Mucosa of stomach (tissue), 1 donor: Measurements from ENCODE around the gene CELA1.
"Not testable (repeated sequence)": the region's sequence is repeated elsewhere in the genome, so short reads cannot be mapped to it uniquely, and the experiment has no call there.

Source experiments
- H3K27me3 ChIP-seq: one replicate; pipeline ENCODE4 v1.7.0; 2013; ENCODE audit warnings: mild to moderate bottlenecking, low read length; ENCODE audit not compliant: control insufficient read depth, insufficient read depth
- H3K36me3 ChIP-seq: one replicate; pipeline ENCODE4 v1.7.0; 2013; ENCODE audit warnings: low read length; ENCODE audit not compliant: control insufficient read depth, insufficient read depth
- H3K4me1 ChIP-seq: one replicate; pipeline ENCODE4 v1.7.0; 2013; ENCODE audit warnings: mild to moderate bottlenecking, low read length; ENCODE audit not compliant: control insufficient read depth, insufficient read depth
- H3K4me3 ChIP-seq: one replicate; pipeline ENCODE4 v1.7.0; 2013; ENCODE audit warnings: low read length
- H3K9ac ChIP-seq: one replicate; pipeline ENCODE4 v1.7.0; 2013; ENCODE audit warnings: mild to moderate bottlenecking, low read length, moderate library complexity
- H3K9me3 ChIP-seq: one replicate; pipeline ENCODE4 v1.7.0; 2013; ENCODE audit warnings: mild to moderate bottlenecking, low read length, moderate library complexity; ENCODE audit not compliant: control insufficient read depth
- donor health status: Pancreatic carcinoma.

CELA1 gene

DNA sequence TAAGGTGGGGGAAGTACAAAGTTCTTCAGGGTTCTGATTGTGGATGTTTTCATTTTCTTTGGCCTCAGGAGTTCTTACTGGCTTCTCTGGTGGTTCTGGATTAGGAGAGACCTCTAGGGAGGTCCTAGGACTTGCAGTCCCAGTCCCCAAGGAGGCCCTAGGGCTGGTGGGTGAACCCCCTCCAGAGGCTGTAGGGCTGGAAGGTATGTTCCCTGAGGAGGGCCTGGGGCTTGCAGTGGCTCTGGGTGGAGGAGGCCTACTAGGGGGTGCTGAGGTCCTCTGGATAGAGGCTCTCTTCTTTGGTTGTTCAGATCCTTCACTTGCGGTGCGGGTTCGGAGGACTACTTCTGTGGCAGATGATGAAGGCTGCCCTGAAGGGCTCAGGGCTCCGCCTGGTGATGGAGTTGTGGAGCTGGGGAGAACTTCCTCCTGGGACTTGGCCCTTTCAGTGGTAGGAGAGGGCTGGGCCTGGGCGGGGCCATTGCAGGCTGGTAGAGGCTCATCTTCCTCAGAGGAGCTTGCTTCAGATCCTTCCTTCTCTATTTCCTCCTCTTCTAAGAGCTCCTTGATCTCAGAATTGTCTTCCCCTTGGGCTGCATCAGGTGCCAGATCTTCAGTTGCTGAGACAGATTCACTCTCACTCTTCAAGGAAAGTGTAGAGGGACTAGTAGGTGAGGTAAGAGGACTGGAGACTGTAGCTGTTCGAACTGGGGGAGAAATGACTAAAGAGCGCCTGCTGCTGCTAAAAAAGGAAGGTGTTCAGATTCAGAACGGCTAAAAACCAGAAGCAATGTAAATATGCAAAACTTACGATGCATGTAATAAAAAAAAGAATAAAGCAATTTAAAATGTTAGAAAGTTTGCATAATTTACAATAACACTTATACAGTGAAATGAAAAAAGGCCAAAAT is 54.6 kb downstream of the CELA1 start:
- H3K9ac ChIP-seq, H3K4me3 ChIP-seq, H3K9me3 ChIP-seq, H3K4me1 ChIP-seq, H3K27me3 ChIP-seq, H3K36me3 ChIP-seq: not testable (repeated sequence)

DNA sequence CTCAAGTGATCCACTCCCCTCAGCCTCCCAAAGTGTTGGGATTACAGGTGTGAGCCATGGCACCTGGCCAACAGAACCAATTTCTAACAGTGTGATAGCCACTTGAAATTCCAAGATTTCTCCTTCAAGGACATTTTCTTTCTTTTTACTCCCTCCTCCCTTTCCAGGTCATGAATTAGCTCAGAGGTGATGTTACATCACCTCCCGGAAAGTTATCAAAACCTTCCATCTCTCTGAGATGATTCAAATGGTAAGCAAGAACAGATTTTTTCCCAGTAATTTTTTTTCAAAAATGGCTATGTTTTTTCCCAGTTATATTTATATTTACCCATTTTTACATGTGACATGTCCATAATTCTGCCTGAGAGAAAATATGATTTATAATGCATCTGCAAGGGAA is 60.6 kb downstream of the CELA1 start:
- no peaks in the 10 kb centered on the region for H3K36me3 ChIP-seq
- no peaks in the 10 kb centered on the region for H3K9me3 ChIP-seq
- H3K4me3 ChIP-seq: no peak overlapping the region

DNA sequence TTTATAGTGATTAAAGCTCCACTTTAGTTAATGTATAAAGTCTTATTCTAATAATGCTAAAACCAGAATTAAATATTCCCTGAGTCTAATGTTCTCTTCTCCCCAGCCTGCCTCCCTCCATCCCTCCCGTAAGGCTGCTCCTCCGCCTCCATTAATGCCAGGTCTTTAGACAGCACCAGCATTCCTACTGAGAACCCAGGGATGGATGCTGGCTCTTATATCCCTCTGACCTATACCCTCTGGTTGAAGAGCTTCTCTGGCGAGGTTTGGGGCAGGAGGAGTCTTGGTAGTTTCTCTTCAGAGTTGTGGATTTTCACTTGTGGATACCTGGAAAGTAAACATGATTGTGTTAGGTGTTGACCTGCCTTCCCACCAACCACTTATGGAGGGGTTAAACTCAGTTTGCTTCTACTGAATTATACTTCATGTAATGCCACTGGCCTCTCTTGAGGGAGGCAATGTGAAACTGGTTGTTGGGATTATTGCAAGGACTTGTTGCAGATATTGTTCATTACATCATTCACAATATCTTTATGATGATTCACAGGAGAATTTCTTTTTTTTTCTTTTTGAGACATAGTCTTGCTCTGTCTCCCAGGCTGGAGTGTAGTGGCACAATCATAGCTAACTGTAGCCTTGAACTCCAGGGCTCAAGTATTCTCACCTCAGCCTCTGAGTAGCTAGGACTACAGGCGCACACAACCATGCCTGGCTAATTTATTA is 65.1 kb downstream of the CELA1 start:
- H3K9me3 ChIP-seq: no peaks in the 10 kb centered on the region
- H3K4me1 ChIP-seq: no peaks in the 10 kb centered on the region
- H3K9ac ChIP-seq: no peak overlapping the region
- no peaks in the 10 kb centered on the region for H3K36me3 ChIP-seq
- no peaks in the 10 kb centered on the region for H3K27me3 ChIP-seq
- H3K4me3 ChIP-seq: no peak overlapping the region

More for the DNA sequence above, 60.6 kb downstream of the CELA1 start:
- no peaks in the 10 kb centered on the region for H3K27me3 ChIP-seq
- no peaks in the 10 kb centered on the region for H3K4me1 ChIP-seq
- H3K9ac ChIP-seq: no peak overlapping the region
